Epithelial cell of proximal tubule (primary cell): ENCODE measurements around the gene PKNOX2. TPM values are rescaled to one million over a fixed set of nuclear protein-coding genes. Genes with fewer than 3 reads are reported as not detected.

Source experiments
- DNase-seq: peaks from one replicate; pipeline ENCODE4 v3.0.0-alpha.2; 2011; ENCODE audit warnings: low read depth
- H3K4me3 ChIP-seq: 2 replicates; pipeline ENCODE4 v1.5.1; 2011; ENCODE audit warnings: low read depth, mild to moderate bottlenecking, low read length
- CTCF ChIP-seq: conservative IDR thresholded peaks from 2 replicates; pipeline ENCODE4 v1.5.1; 2012; ENCODE audit warnings: low read depth, mild to moderate bottlenecking, low read length
- total RNA-seq: library from RNA; depleted of rRNA; stranded (reverse); fragments of >200 nt; gene quantifications from 2 replicates; pipeline ENCODE4 v1.2.3, GENCODE V29; 2015

The PKNOX2 gene
- total RNA-seq, 1 donor from 2014 or later = not detected

- TF ChIP-seq CTCF = no peak
- no peak for DNase-seq
- no peak overlapping the region for H3K4me3 ChIP-seq
Measured at GRCh38 chr11:125167292-125167953, 2.9 kb downstream of the PKNOX2 start.

GRCh38 chr11:125167954-125168835 lies 3.6 kb downstream of the PKNOX2 start:
- no peak for TF ChIP-seq CTCF
- no peak for DNase-seq
- no peak overlapping the region for H3K4me3 ChIP-seq

GRCh38 chr11:125168918-125169456 lies 4.4 kb downstream of the PKNOX2 start:
- no peak overlapping the region for H3K4me3 ChIP-seq
- no peak for DNase-seq

GRCh38 chr11:125170001-125170509 lies 5.5 kb downstream of the PKNOX2 start:
- TF ChIP-seq CTCF = no peak
- DNase-seq = no peak
- H3K4me3 ChIP-seq = no peak overlapping the region

More at GRCh38 chr11:125168918-125169456, 4.4 kb downstream of the PKNOX2 start:
- TF ChIP-seq CTCF = no peak

- H3K4me3 ChIP-seq = no peak overlapping the region
- DNase-seq = no peak
- no peak for TF ChIP-seq CTCF
Measured at GRCh38 chr11:125170510-125171031, 6.0 kb downstream of the PKNOX2 start.

- TF ChIP-seq CTCF = no peak
- H3K4me3 ChIP-seq = no peak overlapping the region
- no peak for DNase-seq
Measured at GRCh38 chr11:125171974-125172373, 7.4 kb downstream of the PKNOX2 start.
